ENCODE measurements around the gene PLCXD3. TPM values are rescaled to one million over a fixed set of nuclear protein-coding genes. Genes with fewer than 3 reads are reported as not detected.

The PLCXD3 gene
- total and polyA plus RNA-seq, 4 experiments from 2014 or later, result not detected

DNA sequence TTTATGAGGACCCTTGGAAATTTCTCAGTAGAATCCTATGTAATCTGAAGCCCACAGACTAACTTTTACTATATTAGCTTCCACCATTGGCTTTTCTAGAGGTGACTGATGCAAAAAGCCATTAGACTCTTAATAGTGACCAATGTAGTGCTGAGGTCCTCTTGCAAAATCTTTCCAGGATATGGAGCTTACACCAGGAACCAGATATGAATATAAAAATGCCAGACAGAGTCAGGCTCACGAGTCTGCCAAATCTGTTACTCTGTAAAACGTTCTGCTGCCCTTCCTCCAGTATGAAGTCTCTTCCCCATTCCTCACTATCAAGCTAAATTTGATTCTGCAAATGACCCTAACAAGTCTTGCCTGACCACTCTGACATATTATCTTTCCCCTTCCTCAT lies 223.7 kb downstream of the PLCXD3 start:
- ChIA-PET POLR2A (ENCODE audit: partially characterized antibody) (no interaction called here), CTCF (ENCODE audit: partially characterized antibody) (no interaction called here)
- Histone ChIP-seq H3K36me3 (ENCODE audit: insufficient read depth, low read length) (no peaks in the 10 kb centered on the region), H3K4me3 (ENCODE audit: low read length in 2 of 2) (no peak overlapping the region), H3K27ac (ENCODE audit: low read depth, low read length) (no peak overlapping the region), H3K9me3 (ENCODE audit: control insufficient read depth in 1 of 2, low read length in 2 of 2) (no peaks in the 10 kb centered on the region), H3K4me1 (ENCODE audit: insufficient read depth, low read length) (no peaks in the 10 kb centered on the region), H3K27me3 (ENCODE audit: insufficient read depth, low read length) (no peaks in the 10 kb centered on the region)
- H3K4me3 Mint-ChIP-seq, result no peak overlapping the region
- H3K36me3 Mint-ChIP-seq, result no peaks in the 10 kb centered on the region
- H3K27me3 Mint-ChIP-seq, result peaks cover 0 to 5% of the 10 kb centered on the region in 2 donors
- no peaks in the 10 kb centered on the region for H3K4me1 Mint-ChIP-seq
- DNase-seq, result no peak
- H3K27ac Mint-ChIP-seq, result no peak overlapping the region
- intact Hi-C loops (cut with micrococcal nuclease), result no loop called here
- no peaks in the 10 kb centered on the region for H3K9me3 Mint-ChIP-seq

DNA sequence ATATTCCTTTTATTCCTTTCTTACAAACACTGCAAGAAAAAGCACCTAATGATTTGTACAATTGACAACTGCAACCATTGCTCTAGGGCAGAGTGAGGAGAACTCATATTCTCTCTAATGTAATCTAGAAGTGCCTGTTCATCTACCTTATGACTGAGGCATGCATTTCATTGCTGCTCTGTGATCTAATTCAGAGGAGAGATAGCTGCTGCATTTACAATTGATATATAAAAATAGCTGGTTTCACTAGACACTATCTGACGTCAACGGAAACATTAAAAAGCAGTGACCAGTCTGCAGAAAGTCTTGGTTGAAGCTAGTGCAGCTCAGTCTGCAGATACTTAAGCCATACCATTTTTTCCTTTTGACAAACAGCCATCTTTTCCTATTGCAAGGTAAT lies 224.2 kb downstream of the PLCXD3 start:
- Mint-ChIP-seq H3K4me3 (no peak overlapping the region), H3K27me3 (peaks cover 0 to 5% of the 10 kb centered on the region in 2 donors), H3K9me3 (no peaks in the 10 kb centered on the region), H3K4me1 (no peaks in the 10 kb centered on the region), H3K27ac (no peak overlapping the region), H3K36me3 (no peaks in the 10 kb centered on the region)
- no peak overlapping the region for H3K27ac ChIP-seq (ENCODE audit: low read depth, low read length)
- no peaks in the 10 kb centered on the region for H3K9me3 ChIP-seq (ENCODE audit: control insufficient read depth in 1 of 2, low read length in 2 of 2)
- H3K4me1 ChIP-seq (ENCODE audit: insufficient read depth, low read length), result no peaks in the 10 kb centered on the region
- ChIA-PET POLR2A (ENCODE audit: partially characterized antibody) (no interaction called here), CTCF (ENCODE audit: partially characterized antibody) (no interaction called here)
- no peak overlapping the region for H3K4me3 ChIP-seq (ENCODE audit: low read length in 2 of 2)
- H3K36me3 ChIP-seq (ENCODE audit: insufficient read depth, low read length), result no peaks in the 10 kb centered on the region
- no peaks in the 10 kb centered on the region for H3K27me3 ChIP-seq (ENCODE audit: insufficient read depth, low read length)
- intact Hi-C loops (cut with micrococcal nuclease), result no loop called here
- DNase-seq, result no peak

DNA sequence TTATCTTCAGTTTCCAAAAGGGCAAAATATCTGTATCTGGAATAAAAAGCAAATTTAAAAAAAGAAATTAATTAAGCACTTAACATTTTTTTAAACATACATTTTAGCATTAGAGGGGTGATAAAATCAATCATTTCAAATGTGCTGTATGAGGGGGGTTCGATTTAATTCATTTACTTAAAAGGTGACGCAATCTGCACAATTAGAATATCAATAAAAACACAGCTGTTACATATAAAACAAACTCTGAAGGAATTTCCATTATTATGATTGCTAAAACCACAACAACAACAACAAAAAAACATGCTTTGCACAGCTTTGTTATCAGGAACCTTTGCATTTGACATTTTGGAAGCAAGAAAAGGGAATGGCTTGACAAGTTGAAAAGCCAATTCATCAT lies 225.5 kb downstream of the PLCXD3 start:
- ChIA-PET CTCF (ENCODE audit: partially characterized antibody) (no interaction called here), POLR2A (ENCODE audit: partially characterized antibody) (no interaction called here)
- no peak overlapping the region for H3K4me3 ChIP-seq (ENCODE audit: low read length in 2 of 2)
- H3K4me1 ChIP-seq (ENCODE audit: insufficient read depth, low read length), result no peaks in the 10 kb centered on the region
- no peaks in the 10 kb centered on the region for H3K36me3 ChIP-seq (ENCODE audit: insufficient read depth, low read length)
- Mint-ChIP-seq H3K36me3 (no peaks in the 10 kb centered on the region), H3K27me3 (peaks cover 0 to 5% of the 10 kb centered on the region in 2 donors), H3K4me1 (no peaks in the 10 kb centered on the region), H3K9me3 (no peaks in the 10 kb centered on the region), H3K4me3 (no peak overlapping the region), H3K27ac (no peak overlapping the region)
- intact Hi-C loops (cut with micrococcal nuclease), result no loop called here
- H3K27me3 ChIP-seq (ENCODE audit: insufficient read depth, low read length), result no peaks in the 10 kb centered on the region
- no peak for DNase-seq
- no peak overlapping the region for H3K27ac ChIP-seq (ENCODE audit: low read depth, low read length)
- H3K9me3 ChIP-seq (ENCODE audit: control insufficient read depth in 1 of 2, low read length in 2 of 2), result no peaks in the 10 kb centered on the region

DNA sequence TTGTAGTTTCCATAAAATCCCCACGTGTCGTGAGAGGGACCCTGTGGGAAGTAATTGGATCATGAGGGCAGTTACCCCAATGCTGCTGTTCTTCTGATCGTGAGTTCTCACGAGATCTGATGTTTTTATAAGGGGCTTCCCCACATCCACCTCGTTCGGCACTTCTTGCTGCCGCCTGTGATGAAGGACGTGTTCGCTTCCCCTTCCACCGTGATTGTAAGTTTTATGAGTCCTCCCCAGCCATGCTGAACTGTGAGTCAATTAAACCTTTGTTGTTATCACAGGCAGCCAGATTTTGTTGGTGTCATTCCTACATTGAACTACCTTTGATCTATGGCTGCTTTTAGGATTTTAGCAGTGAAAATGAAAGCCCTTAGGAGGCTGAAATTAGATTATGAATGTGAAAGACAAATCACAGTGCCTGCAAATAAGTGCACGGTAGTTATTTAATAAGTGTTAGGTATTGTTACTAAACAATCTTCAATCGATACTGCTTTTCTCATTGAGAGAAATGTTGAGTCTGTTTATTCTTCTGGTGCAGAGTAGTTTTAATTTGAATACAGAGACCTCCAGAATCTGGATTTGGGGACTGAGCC lies 229.1 kb downstream of the PLCXD3 start:
- H3K27me3 ChIP-seq (ENCODE audit: insufficient read depth, low read length), result no peaks in the 10 kb centered on the region
- intact Hi-C loops (cut with micrococcal nuclease), result no loop called here
- Mint-ChIP-seq H3K9me3 (no peaks in the 10 kb centered on the region), H3K27ac (no peak overlapping the region), H3K4me1 (peaks cover 0 to under 1% (median 0%) of the 10 kb centered on the region in 4 donors), H3K27me3 (peaks cover 0 to 5% of the 10 kb centered on the region in 2 donors), H3K36me3 (no peaks in the 10 kb centered on the region), H3K4me3 (peak overlapping the region in 1 of 8 donors; percentile 20)
- H3K4me1 ChIP-seq (ENCODE audit: insufficient read depth, low read length), result no peaks in the 10 kb centered on the region
- no peak overlapping the region for H3K4me3 ChIP-seq (ENCODE audit: low read length in 2 of 2)
- DNase-seq, result no peak
- H3K9me3 ChIP-seq (ENCODE audit: control insufficient read depth in 1 of 2, low read length in 2 of 2), result no peaks in the 10 kb centered on the region
- ChIA-PET CTCF (ENCODE audit: partially characterized antibody) (no interaction called here), POLR2A (ENCODE audit: partially characterized antibody) (no interaction called here)
- no peak overlapping the region for H3K27ac ChIP-seq (ENCODE audit: low read depth, low read length)
- no peaks in the 10 kb centered on the region for H3K36me3 ChIP-seq (ENCODE audit: insufficient read depth, low read length)

DNA sequence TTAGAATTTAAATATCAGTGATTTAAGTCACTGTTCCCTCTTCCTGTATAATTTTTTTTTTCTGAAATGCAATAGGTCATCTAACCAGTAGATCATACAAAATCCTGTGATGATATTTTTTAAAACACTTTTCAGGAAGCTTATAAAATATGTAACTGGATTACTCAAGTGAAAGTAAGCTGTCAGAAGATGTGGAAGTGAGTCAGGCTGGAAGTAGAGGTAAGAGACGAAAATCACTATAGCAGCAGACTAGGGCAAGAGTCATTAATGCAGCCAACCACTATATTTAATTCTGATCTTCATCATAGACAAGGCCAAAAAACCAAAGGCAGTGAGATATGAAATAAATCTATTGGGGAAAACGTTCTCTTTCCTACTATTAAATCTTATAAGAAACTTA lies 231.4 kb downstream of the PLCXD3 start:
- ChIA-PET POLR2A (ENCODE audit: partially characterized antibody) (no interaction called here), CTCF (ENCODE audit: partially characterized antibody) (no interaction called here)
- Histone ChIP-seq H3K27me3 (ENCODE audit: insufficient read depth, low read length) (no peaks in the 10 kb centered on the region), H3K36me3 (ENCODE audit: insufficient read depth, low read length) (no peaks in the 10 kb centered on the region), H3K4me1 (ENCODE audit: insufficient read depth, low read length) (no peaks in the 10 kb centered on the region), H3K9me3 (ENCODE audit: control insufficient read depth in 1 of 2, low read length in 2 of 2) (no peaks in the 10 kb centered on the region), H3K27ac (ENCODE audit: low read depth, low read length) (no peak overlapping the region), H3K4me3 (ENCODE audit: low read length in 2 of 2) (no peak overlapping the region)
- Mint-ChIP-seq H3K4me1 (peaks cover 0 to 2% (median 0%) of the 10 kb centered on the region in 4 donors), H3K4me3 (no peak overlapping the region), H3K9me3 (no peaks in the 10 kb centered on the region), H3K36me3 (no peaks in the 10 kb centered on the region), H3K27me3 (peaks cover 0 to 5% of the 10 kb centered on the region in 2 donors), H3K27ac (no peak overlapping the region)
- no peak for DNase-seq
- intact Hi-C loops (cut with micrococcal nuclease), result loop anchor here (10.0 kb wide), 1 partner anchor 1486 kb away; no protein-coding TSS in a partner anchor

DNA sequence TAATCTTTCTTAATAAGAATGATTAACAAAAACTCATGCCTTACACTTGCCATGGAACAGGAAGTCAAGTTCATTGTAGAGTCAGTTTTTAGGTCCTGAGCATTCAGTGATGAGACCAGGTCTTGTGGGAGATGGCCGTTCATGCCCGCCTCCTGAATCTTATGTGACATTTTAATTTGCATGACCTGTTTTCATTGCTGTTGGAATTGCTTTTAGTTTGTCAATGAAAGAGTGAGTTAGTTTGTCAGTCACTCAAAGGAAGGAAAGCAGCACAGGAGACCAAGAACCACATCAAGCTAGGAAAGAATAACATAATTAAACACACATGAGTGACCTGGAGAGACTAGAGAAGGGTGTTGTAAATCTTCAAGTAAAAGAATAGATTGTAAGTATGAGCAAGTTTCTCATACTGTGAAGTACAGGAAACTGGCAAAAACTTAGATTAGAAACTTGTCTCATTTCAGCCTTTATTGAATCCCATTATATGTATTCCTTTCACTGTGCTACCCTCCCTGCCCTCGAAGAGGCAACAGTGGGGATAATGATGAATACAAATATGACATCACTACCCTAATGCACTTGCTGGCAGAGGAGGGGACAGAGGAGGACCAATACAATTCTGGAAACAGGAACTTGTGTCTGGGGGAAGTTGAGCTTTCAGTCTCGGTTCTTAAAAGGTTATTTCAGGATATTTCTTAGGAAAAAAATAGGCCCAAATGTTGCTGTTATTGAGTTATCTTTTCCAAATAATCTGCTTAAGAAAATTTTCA lies 232.7 kb downstream of the PLCXD3 start:
- Mint-ChIP-seq H3K27me3 (peaks cover 0 to 1% of the 10 kb centered on the region in 2 donors), H3K9me3 (no peaks in the 10 kb centered on the region), H3K4me1 (peaks cover 0 to 2% (median 0%) of the 10 kb centered on the region in 4 donors), H3K27ac (no peak overlapping the region), H3K36me3 (no peaks in the 10 kb centered on the region), H3K4me3 (no peak overlapping the region)
- H3K27ac ChIP-seq (ENCODE audit: low read depth, low read length), result no peak overlapping the region
- no peaks in the 10 kb centered on the region for H3K4me1 ChIP-seq (ENCODE audit: insufficient read depth, low read length)
- no peak overlapping the region for H3K4me3 ChIP-seq (ENCODE audit: low read length in 2 of 2)
- no peaks in the 10 kb centered on the region for H3K36me3 ChIP-seq (ENCODE audit: insufficient read depth, low read length)
- CTCF ChIA-PET (ENCODE audit: partially characterized antibody), result interaction anchor here (1.1 kb wide), 1 partner anchor 13 kb away, joined by 4 read pairs; no protein-coding TSS in a partner anchor
- no peak for DNase-seq
- H3K9me3 ChIP-seq (ENCODE audit: control insufficient read depth in 1 of 2, low read length in 2 of 2), result no peaks in the 10 kb centered on the region
- H3K27me3 ChIP-seq (ENCODE audit: insufficient read depth, low read length), result no peaks in the 10 kb centered on the region
- intact Hi-C loops (cut with micrococcal nuclease), result loop anchor here (10.0 kb wide), 1 partner anchor 1487 kb away; no protein-coding TSS in a partner anchor
- POLR2A ChIA-PET (ENCODE audit: partially characterized antibody), result no interaction called here

DNA sequence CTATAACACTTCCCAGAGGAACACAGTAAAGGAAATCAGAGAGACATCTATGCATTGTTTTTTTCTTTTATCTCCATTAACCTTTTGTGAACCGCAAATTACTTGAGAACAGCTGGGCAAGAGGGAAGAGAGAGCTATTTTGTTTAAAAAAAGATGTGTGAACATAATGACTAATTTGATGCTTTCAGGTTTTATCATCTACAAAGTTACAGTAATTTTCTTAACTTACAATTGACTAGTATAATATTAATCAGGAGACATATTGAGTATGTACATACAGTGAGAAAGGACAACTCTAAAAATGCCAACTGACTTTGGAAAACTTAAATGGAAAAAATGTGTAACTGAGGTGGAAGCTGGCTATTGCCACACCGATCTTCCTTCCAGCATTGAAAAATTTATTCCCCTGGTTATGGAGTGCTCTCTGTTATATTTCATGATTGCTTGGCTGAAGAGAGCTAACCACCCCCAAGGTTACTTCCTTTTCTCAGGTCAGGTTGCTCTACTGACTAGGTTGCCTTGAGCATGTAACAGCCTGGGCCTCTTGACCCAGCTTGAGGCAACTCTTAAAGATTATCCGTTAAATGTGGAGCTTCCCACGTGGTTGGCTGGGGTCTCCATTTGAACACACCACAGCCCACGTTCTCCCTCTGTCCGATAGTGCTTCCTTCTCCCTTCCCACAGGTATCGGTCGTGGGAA lies 234.4 kb downstream of the PLCXD3 start:
- DNase-seq, result no peak
- intact Hi-C loops (cut with micrococcal nuclease), result loop anchor here (10.0 kb wide), 1 partner anchor 1489 kb away; no protein-coding TSS in a partner anchor
- H3K36me3 ChIP-seq (ENCODE audit: insufficient read depth, low read length), result no peaks in the 10 kb centered on the region
- ChIA-PET CTCF (ENCODE audit: partially characterized antibody) (interaction anchor here (0.6 kb wide), 1 partner anchor 465 kb away, joined by 3 read pairs; no protein-coding TSS in a partner anchor), POLR2A (ENCODE audit: partially characterized antibody) (no interaction called here)
- H3K4me3 Mint-ChIP-seq, result no peak overlapping the region
- H3K27me3 Mint-ChIP-seq, result no peaks in the 10 kb centered on the region
- H3K4me1 ChIP-seq (ENCODE audit: insufficient read depth, low read length), result no peaks in the 10 kb centered on the region
- H3K27me3 ChIP-seq (ENCODE audit: insufficient read depth, low read length), result no peaks in the 10 kb centered on the region
- no peaks in the 10 kb centered on the region for H3K36me3 Mint-ChIP-seq
- H3K27ac ChIP-seq (ENCODE audit: low read depth, low read length), result no peak overlapping the region
- H3K9me3 Mint-ChIP-seq, result no peaks in the 10 kb centered on the region
- peaks cover 0 to 2% (median 0%) of the 10 kb centered on the region in 4 donors for H3K4me1 Mint-ChIP-seq
- no peaks in the 10 kb centered on the region for H3K9me3 ChIP-seq (ENCODE audit: control insufficient read depth in 1 of 2, low read length in 2 of 2)
- no peak overlapping the region for H3K27ac Mint-ChIP-seq
- no peak overlapping the region for H3K4me3 ChIP-seq (ENCODE audit: low read length in 2 of 2)

Data from CD4-positive, alpha-beta memory T cell (primary cell).